H1 (cell line): Measurements from ENCODE around the gene PARP15. TPM values are rescaled to one million over a fixed set of nuclear protein-coding genes. Genes with fewer than 3 reads are reported as not detected.

Experiments used
- KDM1A ChIP-seq: fragments of 200-600, 300-600 bp; sonication (generic); IDR thresholded peaks from 2 replicates; pipeline ENCODE4 v1.7.1; 2016; ENCODE audit warnings: mild to moderate bottlenecking, low read length, borderline replicate concordance
- KDM4A ChIP-seq: IDR thresholded peaks from one replicate; pipeline ENCODE4 v1.7.1; 2012; ENCODE audit warnings: low read depth, mild to moderate bottlenecking, moderate library complexity, low read length, inconsistent platforms; ENCODE audit not compliant: severe bottlenecking
- POLR2AphosphoS5 ChIP-seq: IDR thresholded peaks from 2 replicates; pipeline ENCODE4 v1.6.1; 2011; ENCODE audit warnings: low read depth, low read length
- RAD21 ChIP-seq, 2 experiments: IDR thresholded peaks in 1 of 2; conservative IDR thresholded peaks in 1 of 2; 2 replicates each; pipeline ENCODE4 v1.6.1; 2011; ENCODE audit warnings: low read depth in 2 of 2, low read length in 2 of 2, improper control_type of control experiment in 1 of 2, inconsistent platforms in 1 of 2, mild to moderate bottlenecking in 1 of 2, moderate library complexity in 1 of 2
- SP2 ChIP-seq: IDR thresholded peaks from 2 replicates; pipeline ENCODE4 v1.6.1; 2012; ENCODE audit warnings: mild to moderate bottlenecking, low read length, inconsistent platforms
- TEAD4 ChIP-seq: IDR thresholded peaks from 2 replicates; pipeline ENCODE4 v1.6.1; 2012; ENCODE audit warnings: low read depth, low read length, inconsistent platforms, mixed read lengths
- YY1 ChIP-seq: IDR thresholded peaks from 2 replicates; pipeline ENCODE4 v1.6.1; 2011; ENCODE audit warnings: low read depth, mild to moderate bottlenecking, low read length
- polyA plus RNA-seq, 7 experiments: library from polyadenylated mRNA; depleted of rRNA in 3 of 7; stranded (reverse) in 5 of 7; unstranded in 2 of 7; fragments of >200 nt in 5 of 7; fragments of 200-250 nt in 2 of 7; gene quantifications; 1 replicate in 5 of 7; 2 replicates in 1 of 7; 4 replicates in 1 of 7; pipeline versions ENCODE4 v1.2.1 to v1.2.3, GENCODE V29; 2011 to 2013; ENCODE audit warnings: missing spikeins in 2 of 7, mixed read lengths in 2 of 7
- total RNA-seq: library from RNA; stranded (reverse); fragmentation: NEBNext Ultra II Directional; extraction: Animal tissue kit (Norgen Biotek cat#: 25700); gene quantifications from 2 replicates; pipeline ENCODE4 v1.2.1, GENCODE V29; 2021
- TF ChIP-seq, protein P1 (sequence below): fragments of 300-600 bp; sonication (generic); IDR thresholded peaks from 2 replicates; pipeline ENCODE4 v1.7.1; 2012; ENCODE audit warnings: low read length, moderate library complexity, mild to moderate bottlenecking, inconsistent platforms; ENCODE audit not compliant: insufficient replicate concordance

Gene PARP15
- total and polyA plus RNA-seq, 2 of the 8 experiments (the other 6 are each of a cell fraction or from before 2014, with no cell fraction given): 0.37 to 0.45 TPM

DNA sequence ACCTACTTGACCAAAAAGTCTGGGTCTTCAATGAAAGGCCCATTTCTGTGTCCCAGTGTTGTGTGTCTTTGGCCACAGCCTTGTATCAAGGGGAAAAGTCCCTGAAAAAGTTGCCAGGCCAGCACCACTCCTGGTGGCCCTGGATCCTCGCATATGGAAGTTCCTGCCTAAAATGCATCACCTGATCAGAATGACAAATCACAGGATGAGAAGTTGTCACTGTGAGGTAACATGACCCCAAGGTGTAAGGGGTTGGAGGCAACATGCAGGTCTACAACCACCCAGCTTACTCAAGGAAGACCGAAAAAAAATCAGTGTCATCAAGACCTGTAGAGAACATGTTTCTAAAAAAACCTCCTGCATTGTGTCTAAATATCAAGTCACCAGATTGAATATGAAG lies 25.6 kb downstream of the PARP15 start (continued):
- TF ChIP-seq KDM4A (no peak), YY1 (no peak), SP2 (no peak), RAD21 (IDR thresholded peaks at IDR 0.05 in 1 of 2, conservative IDR thresholded peaks at IDR 0.05 in 1 of 2; ENCODE audit: low read depth in 2 of 2, low read length in 2 of 2) (no peak), POLR2AphosphoS5 (no peak), TEAD4 (no peak), KDM1A (no peak)
- TF ChIP-seq, protein P1, sequence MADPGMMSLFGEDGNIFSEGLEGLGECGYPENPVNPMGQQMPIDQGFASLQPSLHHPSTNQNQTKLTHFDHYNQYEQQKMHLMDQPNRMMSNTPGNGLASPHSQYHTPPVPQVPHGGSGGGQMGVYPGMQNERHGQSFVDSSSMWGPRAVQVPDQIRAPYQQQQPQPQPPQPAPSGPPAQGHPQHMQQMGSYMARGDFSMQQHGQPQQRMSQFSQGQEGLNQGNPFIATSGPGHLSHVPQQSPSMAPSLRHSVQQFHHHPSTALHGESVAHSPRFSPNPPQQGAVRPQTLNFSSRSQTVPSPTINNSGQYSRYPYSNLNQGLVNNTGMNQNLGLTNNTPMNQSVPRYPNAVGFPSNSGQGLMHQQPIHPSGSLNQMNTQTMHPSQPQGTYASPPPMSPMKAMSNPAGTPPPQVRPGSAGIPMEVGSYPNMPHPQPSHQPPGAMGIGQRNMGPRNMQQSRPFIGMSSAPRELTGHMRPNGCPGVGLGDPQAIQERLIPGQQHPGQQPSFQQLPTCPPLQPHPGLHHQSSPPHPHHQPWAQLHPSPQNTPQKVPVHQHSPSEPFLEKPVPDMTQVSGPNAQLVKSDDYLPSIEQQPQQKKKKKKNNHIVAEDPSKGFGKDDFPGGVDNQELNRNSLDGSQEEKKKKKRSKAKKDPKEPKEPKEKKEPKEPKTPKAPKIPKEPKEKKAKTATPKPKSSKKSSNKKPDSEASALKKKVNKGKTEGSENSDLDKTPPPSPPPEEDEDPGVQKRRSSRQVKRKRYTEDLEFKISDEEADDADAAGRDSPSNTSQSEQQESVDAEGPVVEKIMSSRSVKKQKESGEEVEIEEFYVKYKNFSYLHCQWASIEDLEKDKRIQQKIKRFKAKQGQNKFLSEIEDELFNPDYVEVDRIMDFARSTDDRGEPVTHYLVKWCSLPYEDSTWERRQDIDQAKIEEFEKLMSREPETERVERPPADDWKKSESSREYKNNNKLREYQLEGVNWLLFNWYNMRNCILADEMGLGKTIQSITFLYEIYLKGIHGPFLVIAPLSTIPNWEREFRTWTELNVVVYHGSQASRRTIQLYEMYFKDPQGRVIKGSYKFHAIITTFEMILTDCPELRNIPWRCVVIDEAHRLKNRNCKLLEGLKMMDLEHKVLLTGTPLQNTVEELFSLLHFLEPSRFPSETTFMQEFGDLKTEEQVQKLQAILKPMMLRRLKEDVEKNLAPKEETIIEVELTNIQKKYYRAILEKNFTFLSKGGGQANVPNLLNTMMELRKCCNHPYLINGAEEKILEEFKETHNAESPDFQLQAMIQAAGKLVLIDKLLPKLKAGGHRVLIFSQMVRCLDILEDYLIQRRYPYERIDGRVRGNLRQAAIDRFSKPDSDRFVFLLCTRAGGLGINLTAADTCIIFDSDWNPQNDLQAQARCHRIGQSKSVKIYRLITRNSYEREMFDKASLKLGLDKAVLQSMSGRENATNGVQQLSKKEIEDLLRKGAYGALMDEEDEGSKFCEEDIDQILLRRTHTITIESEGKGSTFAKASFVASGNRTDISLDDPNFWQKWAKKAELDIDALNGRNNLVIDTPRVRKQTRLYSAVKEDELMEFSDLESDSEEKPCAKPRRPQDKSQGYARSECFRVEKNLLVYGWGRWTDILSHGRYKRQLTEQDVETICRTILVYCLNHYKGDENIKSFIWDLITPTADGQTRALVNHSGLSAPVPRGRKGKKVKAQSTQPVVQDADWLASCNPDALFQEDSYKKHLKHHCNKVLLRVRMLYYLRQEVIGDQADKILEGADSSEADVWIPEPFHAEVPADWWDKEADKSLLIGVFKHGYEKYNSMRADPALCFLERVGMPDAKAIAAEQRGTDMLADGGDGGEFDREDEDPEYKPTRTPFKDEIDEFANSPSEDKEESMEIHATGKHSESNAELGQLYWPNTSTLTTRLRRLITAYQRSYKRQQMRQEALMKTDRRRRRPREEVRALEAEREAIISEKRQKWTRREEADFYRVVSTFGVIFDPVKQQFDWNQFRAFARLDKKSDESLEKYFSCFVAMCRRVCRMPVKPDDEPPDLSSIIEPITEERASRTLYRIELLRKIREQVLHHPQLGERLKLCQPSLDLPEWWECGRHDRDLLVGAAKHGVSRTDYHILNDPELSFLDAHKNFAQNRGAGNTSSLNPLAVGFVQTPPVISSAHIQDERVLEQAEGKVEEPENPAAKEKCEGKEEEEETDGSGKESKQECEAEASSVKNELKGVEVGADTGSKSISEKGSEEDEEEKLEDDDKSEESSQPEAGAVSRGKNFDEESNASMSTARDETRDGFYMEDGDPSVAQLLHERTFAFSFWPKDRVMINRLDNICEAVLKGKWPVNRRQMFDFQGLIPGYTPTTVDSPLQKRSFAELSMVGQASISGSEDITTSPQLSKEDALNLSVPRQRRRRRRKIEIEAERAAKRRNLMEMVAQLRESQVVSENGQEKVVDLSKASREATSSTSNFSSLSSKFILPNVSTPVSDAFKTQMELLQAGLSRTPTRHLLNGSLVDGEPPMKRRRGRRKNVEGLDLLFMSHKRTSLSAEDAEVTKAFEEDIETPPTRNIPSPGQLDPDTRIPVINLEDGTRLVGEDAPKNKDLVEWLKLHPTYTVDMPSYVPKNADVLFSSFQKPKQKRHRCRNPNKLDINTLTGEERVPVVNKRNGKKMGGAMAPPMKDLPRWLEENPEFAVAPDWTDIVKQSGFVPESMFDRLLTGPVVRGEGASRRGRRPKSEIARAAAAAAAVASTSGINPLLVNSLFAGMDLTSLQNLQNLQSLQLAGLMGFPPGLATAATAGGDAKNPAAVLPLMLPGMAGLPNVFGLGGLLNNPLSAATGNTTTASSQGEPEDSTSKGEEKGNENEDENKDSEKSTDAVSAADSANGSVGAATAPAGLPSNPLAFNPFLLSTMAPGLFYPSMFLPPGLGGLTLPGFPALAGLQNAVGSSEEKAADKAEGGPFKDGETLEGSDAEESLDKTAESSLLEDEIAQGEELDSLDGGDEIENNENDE: no peak
